ENCODE results near the gene AOPEP. TPM values are rescaled to one million over a fixed set of nuclear protein-coding genes. Genes with fewer than 3 reads are reported as not detected.

The AOPEP gene
- total RNA-seq, 1 donor from 2014 or later, result 16.6 TPM

DNA sequence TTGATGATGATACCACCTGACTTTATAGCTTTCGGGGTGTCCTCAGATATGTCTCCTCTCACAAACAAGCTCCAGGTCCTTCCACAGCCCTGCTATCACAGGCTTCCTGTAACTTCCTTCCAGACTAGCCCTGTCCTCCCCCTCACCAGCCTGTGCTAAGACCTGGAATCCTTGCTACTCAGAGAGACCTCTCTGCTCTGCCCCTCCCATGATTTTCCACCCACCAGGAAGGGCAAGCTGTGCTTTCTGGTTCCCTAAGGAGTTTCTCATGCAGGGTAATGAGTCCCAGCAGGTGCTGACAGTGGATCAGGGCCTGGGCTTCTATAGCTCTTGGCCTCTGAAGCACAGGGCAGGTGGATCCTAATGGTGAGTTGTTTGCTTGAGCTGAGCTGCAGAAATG, 86.9 kb downstream of the AOPEP start:
- Mint-ChIP-seq H3K36me3 (peaks cover 16% of the 10 kb centered on the region), H3K4me1 (peaks cover 3% of the 10 kb centered on the region), H3K4me3 (no peak overlapping the region), H3K9me3 (no peaks in the 10 kb centered on the region), H3K27ac (no peak overlapping the region), H3K27me3 (ENCODE audit: insufficient read depth, low read depth) (peaks cover 10% of the 10 kb centered on the region)
- no peak overlapping the region for H3K4me2 ChIP-seq
- no peaks in the 10 kb centered on the region for H3K9me3 ChIP-seq (ENCODE audit: low read depth)
- H3K4me1 ChIP-seq, result peaks cover 3% of the 10 kb centered on the region
- no peak for DNase-seq (ENCODE audit: low spot score)
- no peak overlapping the region for H3K27ac ChIP-seq
- no peaks in the 10 kb centered on the region for H3K27me3 ChIP-seq
- no peaks in the 10 kb centered on the region for H3K36me3 ChIP-seq
- no peak overlapping the region for H2AFZ ChIP-seq (replicated peaks)
- H3K4me3 ChIP-seq, result no peak overlapping the region
- H3K79me2 ChIP-seq (ENCODE audit: low read depth), result no peaks in the 10 kb centered on the region
- H3F3A ChIP-seq (ENCODE audit: low read depth), result no peaks in the 10 kb centered on the region
- no peaks in the 10 kb centered on the region for H4K20me1 ChIP-seq (ENCODE audit: low read depth)
- TF ChIP-seq EZH2 (IDR thresholded peaks at IDR 0.05), result no peak
- no peak for TF ChIP-seq EZH2phosphoT487 (IDR thresholded peaks at IDR 0.05)
- TF ChIP-seq, protein P1, sequence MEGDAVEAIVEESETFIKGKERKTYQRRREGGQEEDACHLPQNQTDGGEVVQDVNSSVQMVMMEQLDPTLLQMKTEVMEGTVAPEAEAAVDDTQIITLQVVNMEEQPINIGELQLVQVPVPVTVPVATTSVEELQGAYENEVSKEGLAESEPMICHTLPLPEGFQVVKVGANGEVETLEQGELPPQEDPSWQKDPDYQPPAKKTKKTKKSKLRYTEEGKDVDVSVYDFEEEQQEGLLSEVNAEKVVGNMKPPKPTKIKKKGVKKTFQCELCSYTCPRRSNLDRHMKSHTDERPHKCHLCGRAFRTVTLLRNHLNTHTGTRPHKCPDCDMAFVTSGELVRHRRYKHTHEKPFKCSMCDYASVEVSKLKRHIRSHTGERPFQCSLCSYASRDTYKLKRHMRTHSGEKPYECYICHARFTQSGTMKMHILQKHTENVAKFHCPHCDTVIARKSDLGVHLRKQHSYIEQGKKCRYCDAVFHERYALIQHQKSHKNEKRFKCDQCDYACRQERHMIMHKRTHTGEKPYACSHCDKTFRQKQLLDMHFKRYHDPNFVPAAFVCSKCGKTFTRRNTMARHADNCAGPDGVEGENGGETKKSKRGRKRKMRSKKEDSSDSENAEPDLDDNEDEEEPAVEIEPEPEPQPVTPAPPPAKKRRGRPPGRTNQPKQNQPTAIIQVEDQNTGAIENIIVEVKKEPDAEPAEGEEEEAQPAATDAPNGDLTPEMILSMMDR (IDR thresholded peaks at IDR 0.05), result no peak
- H3K9ac ChIP-seq, result no peak overlapping the region

- Mint-ChIP-seq H3K9me3 (no peaks in the 10 kb centered on the region), H3K27ac (no peak overlapping the region), H3K36me3 (peaks cover 19% of the 10 kb centered on the region), H3K4me3 (no peak overlapping the region), H3K4me1 (peaks cover 26% of the 10 kb centered on the region), H3K27me3 (ENCODE audit: insufficient read depth, low read depth) (peaks cover 10% of the 10 kb centered on the region)
- H3K27me3 ChIP-seq, result no peaks in the 10 kb centered on the region
- no peak for TF ChIP-seq EZH2phosphoT487 (IDR thresholded peaks at IDR 0.05)
- TF ChIP-seq, protein P1 (IDR thresholded peaks at IDR 0.05), result no peak
- no peak for TF ChIP-seq EZH2 (IDR thresholded peaks at IDR 0.05)
- no peaks in the 10 kb centered on the region for H3K36me3 ChIP-seq
- DNase-seq (ENCODE audit: low spot score), result no peak
- H3K27ac ChIP-seq, result no peak overlapping the region
- H3K9ac ChIP-seq, result no peak overlapping the region
- no peak overlapping the region for H3K4me2 ChIP-seq
- no peaks in the 10 kb centered on the region for H4K20me1 ChIP-seq (ENCODE audit: low read depth)
- H3K4me3 ChIP-seq, result no peak overlapping the region
- no peak overlapping the region for H2AFZ ChIP-seq (replicated peaks)
- peaks cover 24% of the 10 kb centered on the region for H3K4me1 ChIP-seq
- no peaks in the 10 kb centered on the region for H3K9me3 ChIP-seq (ENCODE audit: low read depth)
- no peaks in the 10 kb centered on the region for H3K79me2 ChIP-seq (ENCODE audit: low read depth)
- H3F3A ChIP-seq (ENCODE audit: low read depth), result peaks cover 13% of the 10 kb centered on the region
Measured at GRCh38 chr9:94817291-94818177, 91.0 kb downstream of the AOPEP start.

- H3K27me3 ChIP-seq, result no peaks in the 10 kb centered on the region
- H3K27ac Mint-ChIP-seq, result no peak overlapping the region
- peaks cover 11% of the 10 kb centered on the region for H3K27me3 Mint-ChIP-seq (ENCODE audit: insufficient read depth, low read depth)
- H3K4me3 Mint-ChIP-seq, result no peak overlapping the region
- H3K9me3 ChIP-seq (ENCODE audit: low read depth), result no peaks in the 10 kb centered on the region
- H2AFZ ChIP-seq (replicated peaks), result no peak overlapping the region
- no peak overlapping the region for H3K4me2 ChIP-seq
- no peak overlapping the region for H3K27ac ChIP-seq
- peaks cover 19% of the 10 kb centered on the region for H3K36me3 Mint-ChIP-seq
- no peaks in the 10 kb centered on the region for H4K20me1 ChIP-seq (ENCODE audit: low read depth)
- no peak for DNase-seq (ENCODE audit: low spot score)
- no peaks in the 10 kb centered on the region for H3K36me3 ChIP-seq
- H3K4me3 ChIP-seq, result no peak overlapping the region
- TF ChIP-seq, protein P1 (IDR thresholded peaks at IDR 0.05), result no peak
- TF ChIP-seq EZH2phosphoT487 (IDR thresholded peaks at IDR 0.05) (no peak), EZH2 (IDR thresholded peaks at IDR 0.05) (no peak)
- H3K9me3 Mint-ChIP-seq, result no peaks in the 10 kb centered on the region
- no peaks in the 10 kb centered on the region for H3K79me2 ChIP-seq (ENCODE audit: low read depth)
- H3K4me1 ChIP-seq, result peaks cover 25% of the 10 kb centered on the region
- no peak overlapping the region for H3K9ac ChIP-seq
- H3K4me1 Mint-ChIP-seq, result peaks cover 29% of the 10 kb centered on the region
- H3F3A ChIP-seq (ENCODE audit: low read depth), result peaks cover 14% of the 10 kb centered on the region
Measured at GRCh38 chr9:94818178-94818541, 91.7 kb downstream of the AOPEP start.
